Spleen (tissue), 11 donors: ENCODE measurements around the gene PTGER3. TPM values are rescaled to one million over a fixed set of nuclear protein-coding genes. Genes with fewer than 3 reads are reported as not detected.
"Not testable (repeated sequence)": the region's sequence is repeated elsewhere in the genome, so short reads cannot be mapped to it uniquely, and the experiment has no call there.

Experiments
- DNase-seq: peaks from one replicate; pipeline ENCODE4 v3.0.0-alpha.2; 2020
- H3K27ac ChIP-seq, 8 donors: fragments of 200-600 bp; sonication (generic) in 7 of 8; 1 replicate in 4 of 8; 2 replicates in 4 of 8; pipeline versions ENCODE4 v1.5.0 to v1.8.0; 2016 to 2021; ENCODE audit warnings: inconsistent platforms in 4 of 8, mild to moderate bottlenecking in 4 of 8, moderate library complexity in 1 of 8
- H3K27me3 ChIP-seq, 7 donors: fragments of 200-600 bp; sonication (generic) in 6 of 7; replicated peaks in 1 of 7; 1 replicate in 4 of 7; 2 replicates in 3 of 7; pipeline versions ENCODE4 v1.5.0 to v1.8.0; 2016 to 2021; ENCODE audit warnings: inconsistent platforms in 3 of 7, mild to moderate bottlenecking in 1 of 7
- H3K36me3 ChIP-seq, 6 donors: fragments of 200-600 bp; sonication (generic) in 5 of 6; 1 replicate in 4 of 6; 2 replicates in 2 of 6; pipeline versions ENCODE4 v1.5.0 to v1.8.0; 2016 to 2021; ENCODE audit warnings: inconsistent platforms in 2 of 6
- H3K4me1 ChIP-seq, 6 donors: fragments of 200-600 bp; sonication (generic) in 5 of 6; 1 replicate in 3 of 6; 2 replicates in 3 of 6; pipeline versions ENCODE4 v1.5.0 to v1.8.0; 2016 to 2021; ENCODE audit warnings: inconsistent platforms in 3 of 6
- H3K4me3 ChIP-seq, 8 donors: fragments of 200-600 bp; sonication (generic) in 7 of 8; 1 replicate in 4 of 8; 2 replicates in 4 of 8; pipeline versions ENCODE4 v1.5.0 to v1.8.0; 2016 to 2021; ENCODE audit warnings: inconsistent platforms in 4 of 8, mild to moderate bottlenecking in 4 of 8, moderate library complexity in 2 of 8
- H3K9me3 ChIP-seq, 8 donors: fragments of 200-600 bp; sonication (generic) in 7 of 8; 1 replicate in 4 of 8; 2 replicates in 4 of 8; pipeline versions ENCODE4 v1.5.0 to v1.8.0; 2016 to 2021; ENCODE audit warnings: inconsistent platforms in 4 of 8
- POLR2A ChIP-seq, 3 donors: fragments of 450-650 bp; IDR thresholded peaks; one replicate each; pipeline ENCODE4 v1.5.1; 2017; ENCODE audit warnings: antibody characterized with exemption in 3 of 3, mild to moderate bottlenecking in 1 of 3
- POLR2AphosphoS5 ChIP-seq, 3 donors: sonication (generic); formaldehyde crosslinking; IDR thresholded peaks; one replicate each; pipeline ENCODE4 v1.5.1; 2017; ENCODE audit warnings: antibody characterized with exemption in 3 of 3
- WGBS, 5 donors: extraction: QIAGEN DNeasy Blood & Tissue Kit in 3 of 5; methylation state at CpG; one replicate each; pipeline versions ENCODE4 v1.1.5 to v1.1.7; 2013 to 2018; 5-methylcytosine and 5-hydroxymethylcytosine counted together
- intact Hi-C: fragments of 100-400 bp; cut with DNase I; formaldehyde crosslinking; loops from one replicate; pipeline ENCODE4 v1.15.0; 2023; ENCODE audit warnings: low total_unique reads
- polyA plus RNA-seq, 3 donors: library from polyadenylated mRNA; stranded (reverse); fragments of 200-250 nt; gene quantifications; one replicate each; pipeline ENCODE4 v1.2.1, GENCODE V29; 2013
- total RNA-seq, 7 donors: library from RNA; depleted of rRNA in 3 of 7; stranded (reverse); fragments of >200 nt in 3 of 7; fragmentation: NEBNext Ultra II Directional in 4 of 7; extraction: Animal tissue kit (Norgen Biotek cat#: 25700) in 4 of 7; gene quantifications; one replicate each; pipeline versions ENCODE4 v1.1.0 to v1.2.1, GENCODE V29; 2016 to 2021
- TF ChIP-seq, protein P1 (sequence below), 11 experiments: fragments of 200-600 bp in 7 of 11; fragments of 450-650 bp in 4 of 11; sonication (generic) in 4 of 11; IDR thresholded peaks in 8 of 11; conservative IDR thresholded peaks in 3 of 11; 1 replicate in 7 of 11; 2 replicates in 4 of 11; pipeline versions ENCODE4 v1.4.0 to v1.8.0; 2016 to 2021; ENCODE audit warnings: antibody characterized with exemption in 11 of 11, inconsistent platforms in 4 of 11, mild to moderate bottlenecking in 1 of 11
- donor health status: healthy with polysubstance abuse.
- donor health status: DM: no; HTN: no; CAD: no; lungs with moderate emphysema.
- donor health status: DM: no; HTN: no; CAD: no.
- donor health status: Bipolar disorder and iron deficiency.
- donor health status: healthy.
- donor health status: DM: no; HTN: no; CAD: no.
- donor health status: DM: yes; HTN: yes; CAD: no.

PTGER3 gene
- total and polyA plus RNA-seq, 10 donors = 0.13 to 1.1 (median 0.39) TPM

DNA sequence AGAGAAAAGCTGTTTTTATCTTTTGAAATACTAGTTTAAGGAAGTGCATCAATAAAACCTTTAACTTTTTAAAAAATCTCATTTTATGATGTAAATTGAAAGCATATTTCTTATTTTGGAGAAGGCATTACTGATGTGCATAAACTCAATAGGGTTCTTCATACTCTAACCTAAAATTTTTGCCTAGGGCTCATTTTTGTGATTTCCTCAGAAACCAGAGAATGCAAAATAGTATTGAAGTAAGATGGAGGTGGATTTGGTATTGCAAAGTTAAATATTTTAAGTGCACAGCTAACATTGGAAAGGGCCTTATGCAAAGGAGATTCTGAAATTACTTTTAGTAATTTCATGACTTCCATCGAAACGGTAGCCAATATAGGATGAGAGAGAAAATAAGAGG lies 101.9 kb downstream of the PTGER3 start:
- 91 to 98% (median 94%) methylated on average over 2 of the region's 2 CpGs for WGBS, 5 donors
- intact Hi-C loops = no loop called here

DNA sequence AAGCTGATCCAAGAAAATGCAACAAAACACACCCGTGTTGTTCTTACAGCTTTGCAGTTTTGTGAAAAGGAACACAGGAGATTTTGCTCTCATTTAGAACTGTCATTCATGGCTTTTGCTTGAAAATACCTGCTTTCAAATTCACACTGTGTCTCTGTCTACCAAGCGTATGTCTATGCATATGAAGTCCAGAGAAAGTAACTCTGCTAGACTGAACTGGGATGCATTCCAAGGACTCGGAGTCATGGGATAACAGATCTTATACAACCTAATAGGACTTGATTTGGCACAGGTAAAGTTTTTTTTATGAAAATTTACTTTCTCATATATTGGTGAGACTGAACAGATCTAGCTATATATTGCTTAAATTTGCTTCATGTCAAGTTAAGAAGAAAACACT lies 102.4 kb downstream of the PTGER3 start:
- Histone ChIP-seq H3K27me3 (no peaks in the 10 kb centered on the region), H3K9me3 (peaks cover 0 to 3% (median 0%) of the 10 kb centered on the region in 8 donors), H3K36me3 (no peaks in the 10 kb centered on the region), H3K27ac (no peak overlapping the region), H3K4me1 (no peaks in the 10 kb centered on the region), H3K4me3 (no peak overlapping the region)
- TF ChIP-seq, protein P1, sequence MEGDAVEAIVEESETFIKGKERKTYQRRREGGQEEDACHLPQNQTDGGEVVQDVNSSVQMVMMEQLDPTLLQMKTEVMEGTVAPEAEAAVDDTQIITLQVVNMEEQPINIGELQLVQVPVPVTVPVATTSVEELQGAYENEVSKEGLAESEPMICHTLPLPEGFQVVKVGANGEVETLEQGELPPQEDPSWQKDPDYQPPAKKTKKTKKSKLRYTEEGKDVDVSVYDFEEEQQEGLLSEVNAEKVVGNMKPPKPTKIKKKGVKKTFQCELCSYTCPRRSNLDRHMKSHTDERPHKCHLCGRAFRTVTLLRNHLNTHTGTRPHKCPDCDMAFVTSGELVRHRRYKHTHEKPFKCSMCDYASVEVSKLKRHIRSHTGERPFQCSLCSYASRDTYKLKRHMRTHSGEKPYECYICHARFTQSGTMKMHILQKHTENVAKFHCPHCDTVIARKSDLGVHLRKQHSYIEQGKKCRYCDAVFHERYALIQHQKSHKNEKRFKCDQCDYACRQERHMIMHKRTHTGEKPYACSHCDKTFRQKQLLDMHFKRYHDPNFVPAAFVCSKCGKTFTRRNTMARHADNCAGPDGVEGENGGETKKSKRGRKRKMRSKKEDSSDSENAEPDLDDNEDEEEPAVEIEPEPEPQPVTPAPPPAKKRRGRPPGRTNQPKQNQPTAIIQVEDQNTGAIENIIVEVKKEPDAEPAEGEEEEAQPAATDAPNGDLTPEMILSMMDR (IDR thresholded peaks at IDR 0.05 in 8 of 11, conservative IDR thresholded peaks at IDR 0.05 in 3 of 11) = no peak
- TF ChIP-seq POLR2AphosphoS5 (IDR thresholded peaks at IDR 0.05) = no peak
- TF ChIP-seq POLR2A (IDR thresholded peaks at IDR 0.05) = no peak
- 81 to 89% (median 87%) methylated on average over 3 of the region's 3 CpGs for WGBS, 5 donors
- DNase-seq = no peak
- intact Hi-C loops = no loop called here

More for the DNA sequence above, 101.9 kb downstream of the PTGER3 start:
- Histone ChIP-seq H3K27me3 (no peaks in the 10 kb centered on the region), H3K36me3 (no peaks in the 10 kb centered on the region), H3K27ac (no peak overlapping the region), H3K4me1 (no peaks in the 10 kb centered on the region), H3K9me3 (no peaks in the 10 kb centered on the region), H3K4me3 (no peak overlapping the region)
- DNase-seq = no peak
- TF ChIP-seq POLR2A (IDR thresholded peaks at IDR 0.05) = no peak
- no peak for TF ChIP-seq POLR2AphosphoS5 (IDR thresholded peaks at IDR 0.05)
- TF ChIP-seq, protein P1 (IDR thresholded peaks at IDR 0.05 in 8 of 11, conservative IDR thresholded peaks at IDR 0.05 in 3 of 11) = no peak

DNA sequence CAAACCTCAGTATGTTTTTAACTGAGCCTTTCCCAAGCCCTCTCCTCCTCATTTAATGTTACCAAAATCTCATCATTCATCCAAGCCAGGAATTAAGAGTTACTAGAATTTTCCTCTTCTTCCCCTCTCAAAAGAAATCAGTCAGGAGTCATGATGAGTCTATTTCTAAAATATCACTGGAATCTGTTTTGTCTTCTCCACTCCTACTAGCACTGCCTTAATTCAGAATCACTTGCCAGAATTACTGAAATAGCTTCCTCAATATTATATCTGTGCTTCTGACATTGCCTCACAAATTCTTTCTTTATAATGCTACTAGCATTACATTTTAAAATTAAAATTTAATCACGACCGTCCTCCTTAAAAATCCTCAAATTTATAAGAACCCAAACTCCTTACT lies 106.1 kb downstream of the PTGER3 start:
- Histone ChIP-seq H3K9me3 (peaks cover 0 to 15% (median 1%) of the 10 kb centered on the region in 8 donors), H3K27me3 (no peaks in the 10 kb centered on the region), H3K4me3 (no peak overlapping the region), H3K27ac (no peak overlapping the region), H3K4me1 (no peaks in the 10 kb centered on the region), H3K36me3 (no peaks in the 10 kb centered on the region)
- DNase-seq = no peak
- WGBS, 5 donors = 74 to 93% (median 84%) methylated on average over 2 of the region's 2 CpGs
- intact Hi-C loops = no loop called here
- TF ChIP-seq POLR2AphosphoS5 (IDR thresholded peaks at IDR 0.05) = no peak
- no peak for TF ChIP-seq POLR2A (IDR thresholded peaks at IDR 0.05)
- TF ChIP-seq, protein P1 (IDR thresholded peaks at IDR 0.05 in 8 of 11, conservative IDR thresholded peaks at IDR 0.05 in 3 of 11) = no peak

DNA sequence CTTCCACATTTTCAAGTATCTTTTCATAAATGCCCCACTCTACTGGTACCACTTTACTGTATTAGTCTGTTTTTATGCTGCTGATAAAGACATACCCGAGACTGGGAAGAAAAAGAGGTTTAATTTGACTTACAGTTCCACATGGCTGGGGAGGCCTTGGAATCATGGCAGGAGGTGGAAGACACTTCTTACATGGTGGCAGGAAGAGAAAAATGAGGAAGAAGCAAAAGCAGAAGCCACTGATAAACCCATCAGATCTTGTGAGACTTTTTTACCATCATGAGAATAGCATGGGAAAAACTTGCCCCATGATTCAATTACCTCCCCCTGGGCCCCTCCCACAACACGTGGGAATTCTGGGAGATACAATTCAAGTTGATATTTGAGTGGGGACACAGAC lies 107.2 kb downstream of the PTGER3 start:
- H3K27ac ChIP-seq, H3K4me3 ChIP-seq, H3K4me1 ChIP-seq, H3K36me3 ChIP-seq, intact Hi-C loops, DNase-seq, H3K27me3 ChIP-seq: not testable (repeated sequence)
- 61 to 75% (median 62%) methylated on average over 2 of the region's 2 CpGs for WGBS, 5 donors
- peaks cover 0 to 15% (median 1%) of the 10 kb centered on the region in 8 donors for H3K9me3 ChIP-seq
